DMS153 (cell line): Measurements from ENCODE around the gene CRIM1.

Experiments used
- DNase-seq: peaks from one replicate; lab custom pipeline; 2025; lab: John Stamatoyannopoulos, UW

The CRIM1 gene

DNA sequence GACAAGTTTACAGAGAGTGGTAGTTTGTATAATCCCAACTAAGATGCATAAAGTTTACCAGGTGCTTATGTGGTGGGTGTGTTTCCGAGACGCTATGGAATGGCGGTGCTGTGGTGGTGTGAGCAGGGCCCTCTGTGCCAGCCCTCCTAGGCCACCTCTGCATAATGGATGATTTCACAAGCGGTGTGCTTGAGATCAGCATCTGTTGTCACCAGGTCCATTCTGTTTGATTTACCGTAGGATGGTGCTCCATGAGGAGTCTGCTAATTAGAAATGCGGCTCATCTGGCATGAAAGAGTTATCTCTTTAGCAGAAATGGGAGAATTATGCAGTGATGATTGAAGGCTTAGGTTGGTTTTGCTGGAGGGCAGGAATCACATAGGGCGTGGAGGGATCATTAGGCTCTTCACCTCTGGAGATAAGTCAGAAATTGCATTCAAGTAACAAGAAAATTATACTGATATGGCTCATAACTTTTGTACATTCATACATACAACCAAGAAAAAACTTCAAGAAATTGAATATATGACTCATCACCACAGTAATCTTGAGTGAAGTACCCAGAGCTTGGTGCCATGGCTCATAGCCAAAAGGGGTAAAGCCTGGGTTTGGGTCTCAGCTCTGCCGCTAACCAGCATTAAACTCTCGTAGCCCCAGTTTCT is 41.4 kb downstream of the CRIM1 start:
- DNase-seq, result no peak

DNA sequence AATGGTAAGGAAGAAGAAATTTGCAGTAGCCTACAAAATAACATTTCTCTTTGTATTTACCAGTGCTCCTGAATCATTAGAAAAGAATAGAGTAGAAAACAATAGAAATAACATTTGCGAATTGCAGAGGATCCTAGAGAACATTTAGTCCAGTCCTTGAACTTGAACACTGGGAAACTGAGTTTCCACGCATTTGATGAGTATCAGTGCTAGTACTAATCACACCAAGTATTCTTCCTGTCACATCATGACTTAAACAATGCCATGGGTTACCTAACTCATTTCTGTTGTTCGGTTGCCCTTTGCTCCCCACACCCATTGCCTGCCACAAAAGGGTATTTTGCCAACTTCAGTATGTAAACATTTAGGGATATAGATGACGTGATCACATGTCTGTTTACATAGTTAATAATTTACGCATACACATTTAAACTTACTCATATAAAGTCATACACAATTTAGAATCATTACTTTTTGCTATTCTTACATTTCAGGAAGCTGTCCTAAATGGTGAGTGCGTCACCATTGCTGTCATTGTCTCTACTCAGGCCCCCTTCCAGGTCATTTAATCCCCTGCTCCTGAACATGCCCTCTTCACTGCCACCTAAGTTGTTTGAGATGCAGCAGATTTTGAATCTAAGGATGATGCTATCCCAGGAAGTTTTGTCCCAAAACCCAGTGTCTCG is 42.3 kb downstream of the CRIM1 start:
- no peak for DNase-seq

DNA sequence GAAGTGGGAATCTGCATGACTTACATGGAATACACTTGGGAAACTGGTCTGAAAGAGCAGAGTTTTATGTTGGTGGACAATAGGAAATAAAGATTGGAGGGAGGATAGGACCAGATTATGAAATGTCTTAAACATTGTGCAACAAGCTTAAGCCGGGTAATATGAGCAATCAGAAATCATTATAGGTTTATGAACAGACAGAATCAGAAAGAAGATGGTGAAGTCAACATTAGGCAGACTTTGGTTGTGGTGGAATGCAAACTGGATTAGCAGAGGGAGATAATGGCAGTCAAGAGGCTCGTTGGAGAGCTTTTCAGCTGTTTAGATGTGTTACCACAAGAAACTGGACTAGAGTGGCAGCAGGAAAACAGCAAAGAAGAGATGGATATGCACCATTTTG is 43.5 kb downstream of the CRIM1 start:
- no peak for DNase-seq

DNA sequence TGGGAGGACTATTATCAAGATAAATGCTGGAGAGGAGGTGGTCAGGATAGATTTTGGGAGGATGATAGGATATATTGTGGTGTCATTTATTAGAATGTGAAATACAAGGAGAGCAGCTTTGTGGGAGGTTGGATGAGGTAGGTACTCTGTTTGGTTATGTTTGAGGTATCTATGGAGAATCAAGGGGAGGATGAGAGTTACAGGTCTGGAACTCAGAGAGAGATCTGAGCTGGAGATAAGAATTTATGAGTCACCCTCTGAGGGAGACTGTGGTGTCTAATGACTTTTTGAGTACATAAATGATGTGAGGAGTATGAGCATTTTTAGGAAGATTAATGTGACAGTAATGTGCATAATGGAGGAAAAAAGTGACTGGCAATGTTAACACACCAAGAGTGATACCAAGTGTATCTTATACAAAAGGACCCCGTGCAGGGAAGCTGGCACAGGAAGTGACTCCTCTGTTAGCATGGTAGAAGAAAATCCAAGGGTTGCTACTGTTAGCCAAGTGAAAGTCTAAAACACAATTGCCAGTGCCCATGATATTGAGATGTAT is 48.2 kb downstream of the CRIM1 start:
- peak; percentile 61 for DNase-seq

DNA sequence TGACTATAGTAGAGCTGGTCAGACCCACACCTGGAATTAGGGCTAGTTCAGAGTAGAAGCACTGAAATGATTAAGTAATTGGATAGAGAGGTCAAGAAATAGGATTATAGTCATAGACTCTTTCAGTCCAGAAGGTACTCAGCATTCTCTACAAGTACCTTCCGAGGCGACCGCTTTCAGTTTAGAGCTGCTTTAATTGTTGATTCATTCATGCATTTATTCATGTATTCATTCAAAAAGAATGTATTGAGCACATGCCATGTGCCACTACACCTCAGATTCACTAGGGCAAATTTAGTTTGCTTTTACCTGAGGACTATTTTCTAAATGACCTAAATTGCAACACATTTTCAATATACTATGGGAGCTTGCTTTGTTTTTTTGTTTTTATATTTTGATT is 48.7 kb downstream of the CRIM1 start:
- no peak for DNase-seq

DNA sequence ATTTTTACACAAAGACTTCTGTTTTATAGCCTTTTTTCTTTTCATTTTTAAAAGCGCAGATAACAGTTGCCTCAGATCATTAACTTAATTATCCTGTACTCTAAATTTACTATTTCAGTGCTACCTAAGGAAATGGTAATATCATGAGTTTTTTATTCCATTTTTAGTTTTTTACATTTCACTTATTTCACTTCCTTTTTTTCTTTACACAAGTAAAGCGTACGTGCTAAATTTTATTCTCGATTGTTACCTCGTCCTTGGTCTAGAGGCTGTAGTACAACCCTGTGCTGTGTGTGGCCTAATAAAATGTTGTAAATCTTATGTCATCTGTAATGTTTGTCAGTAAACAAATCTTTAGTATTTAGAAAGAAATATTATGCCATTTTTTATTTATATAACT is 49.2 kb downstream of the CRIM1 start:
- DNase-seq, result no peak

DNA sequence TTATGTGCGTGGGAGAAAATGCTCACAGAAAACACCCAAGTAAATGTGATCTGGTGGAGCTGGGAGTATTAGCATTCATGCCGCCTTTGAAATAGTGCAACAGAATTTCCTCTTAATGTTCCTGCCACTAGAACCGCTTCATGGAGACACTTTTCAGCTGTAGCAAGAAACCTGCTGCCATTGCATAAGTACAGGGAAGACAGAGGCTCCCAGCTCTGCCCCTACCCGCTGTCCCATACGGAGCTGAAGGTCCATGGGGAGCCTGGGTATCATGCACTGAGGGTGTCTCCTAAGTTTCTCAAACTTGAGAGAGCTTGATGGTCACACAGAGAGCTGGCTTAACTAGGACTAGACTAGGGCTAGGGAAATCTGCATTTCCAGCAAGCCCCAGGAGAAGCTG is 49.6 kb downstream of the CRIM1 start:
- no peak for DNase-seq

DNA sequence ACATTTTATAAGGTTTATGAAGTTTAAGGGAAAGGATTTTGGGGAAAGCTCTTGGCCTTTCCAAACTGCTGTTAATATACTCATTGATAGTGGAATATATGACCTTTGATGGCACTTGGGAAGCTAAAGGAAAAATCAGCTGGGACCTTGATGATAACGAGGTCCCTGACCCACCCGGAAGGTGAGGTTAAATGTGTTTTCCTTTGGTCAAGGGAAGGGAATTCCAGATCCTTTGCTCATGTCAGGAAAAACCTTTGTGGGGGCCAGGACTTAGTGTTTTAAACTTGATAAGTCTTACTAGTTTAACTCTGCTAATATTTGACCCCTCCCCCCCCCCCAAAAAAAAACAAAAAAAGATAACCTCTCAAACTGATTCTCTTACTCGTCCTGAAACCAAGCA is 50.7 kb downstream of the CRIM1 start:
- DNase-seq, result no peak

DNA sequence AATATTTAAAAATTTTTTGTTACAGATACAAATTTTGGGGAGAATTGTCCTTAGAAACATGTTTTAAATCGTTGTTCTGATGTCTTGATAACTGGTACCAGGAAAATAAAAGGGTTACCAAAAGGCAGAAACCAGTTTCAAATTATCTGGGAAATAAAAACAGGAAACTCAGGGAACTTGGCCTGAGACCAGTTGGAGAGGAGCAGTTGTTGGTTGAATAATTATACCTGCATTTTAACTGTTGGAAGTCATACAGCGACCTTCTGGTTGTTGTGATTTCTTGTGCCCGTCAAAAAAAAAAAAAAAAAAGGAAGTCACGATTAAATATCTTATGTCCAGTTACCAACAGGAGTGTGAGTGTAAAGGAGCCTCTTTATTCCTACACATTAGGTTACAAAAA is 51.8 kb downstream of the CRIM1 start:
- DNase-seq, result no peak

DNA sequence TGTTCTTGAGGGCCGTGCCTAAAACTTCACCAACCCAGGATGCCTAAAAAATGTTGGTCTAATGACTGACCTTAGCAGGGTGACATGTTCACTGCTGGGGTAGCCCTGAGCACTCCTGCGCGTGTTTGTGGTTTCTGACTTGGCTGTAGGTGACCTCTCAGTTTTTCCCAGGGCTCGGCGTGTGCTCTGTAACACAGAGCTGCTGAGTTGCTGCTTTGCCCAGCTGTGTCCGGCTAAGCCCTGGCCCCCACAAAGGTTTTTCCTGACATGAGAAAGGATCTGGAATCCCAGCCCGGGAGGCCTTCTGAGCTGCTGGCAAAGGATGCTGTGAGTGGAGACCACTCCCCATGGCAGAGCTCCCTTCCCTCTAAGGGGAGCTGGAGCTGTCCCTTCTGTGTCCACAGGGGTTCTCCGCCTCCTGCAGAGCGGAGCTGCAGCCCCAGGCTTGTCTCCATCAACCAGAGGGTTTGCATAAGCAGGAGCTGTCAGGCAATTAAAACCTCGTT is 52.7 kb downstream of the CRIM1 start:
- DNase-seq, result no peak

DNA sequence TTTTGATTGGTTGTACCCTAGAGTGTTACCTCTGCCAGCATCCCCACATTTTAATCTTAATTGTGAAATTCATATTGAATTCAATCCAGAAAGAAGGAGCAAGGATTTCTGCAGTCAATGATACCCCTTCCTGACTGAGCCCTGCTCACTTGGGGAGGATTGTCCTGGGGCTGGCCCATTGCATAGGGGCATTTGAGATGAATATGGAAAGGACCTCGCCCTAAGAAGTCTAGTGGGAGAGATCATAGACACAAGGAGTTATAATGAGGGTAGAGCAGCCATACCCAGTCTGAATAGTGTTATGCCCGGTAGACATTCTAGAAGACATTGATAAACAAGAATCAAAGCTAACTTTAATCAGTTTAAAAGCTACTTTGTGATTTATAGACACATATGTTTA is 53.8 kb downstream of the CRIM1 start:
- DNase-seq, result no peak

DNA sequence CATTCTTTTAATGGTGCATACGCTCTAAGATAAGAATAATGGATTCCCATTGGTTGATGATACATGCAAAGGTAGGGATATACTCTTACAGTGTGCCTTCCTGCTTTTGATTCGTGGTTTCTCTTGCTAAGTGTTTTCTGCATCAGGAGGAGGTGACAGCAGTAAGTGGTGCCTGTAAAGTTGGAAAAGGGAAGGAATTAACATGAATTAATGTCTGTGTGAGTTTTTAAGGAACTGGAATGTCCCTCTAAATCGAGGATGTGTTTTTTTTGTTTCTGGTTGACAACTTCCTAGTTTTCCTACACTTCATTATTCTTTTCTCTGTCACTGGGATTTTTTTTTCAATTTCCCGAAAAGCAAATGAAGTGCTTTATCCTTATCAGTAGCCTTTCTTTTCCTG is 54.4 kb downstream of the CRIM1 start:
- no peak for DNase-seq

DNA sequence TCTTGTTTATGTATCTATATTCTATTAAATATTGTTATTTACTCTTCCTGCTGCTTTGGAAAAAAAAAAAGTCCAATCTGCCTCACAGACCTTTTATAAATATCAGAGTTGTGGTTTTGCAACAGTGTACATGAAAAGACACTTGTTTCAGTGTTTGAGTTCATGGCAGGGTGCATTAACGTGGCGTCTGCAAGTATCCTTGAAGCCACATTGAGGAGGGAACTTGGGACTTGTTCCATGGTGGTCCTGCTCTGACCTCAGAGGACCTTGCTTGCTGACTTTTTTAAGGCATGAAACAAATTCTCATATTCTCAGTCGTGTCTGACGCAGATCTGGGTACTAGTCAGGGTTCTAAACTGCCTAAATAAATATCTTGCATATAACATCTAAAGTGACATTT is 55.1 kb downstream of the CRIM1 start:
- DNase-seq, result no peak

DNA sequence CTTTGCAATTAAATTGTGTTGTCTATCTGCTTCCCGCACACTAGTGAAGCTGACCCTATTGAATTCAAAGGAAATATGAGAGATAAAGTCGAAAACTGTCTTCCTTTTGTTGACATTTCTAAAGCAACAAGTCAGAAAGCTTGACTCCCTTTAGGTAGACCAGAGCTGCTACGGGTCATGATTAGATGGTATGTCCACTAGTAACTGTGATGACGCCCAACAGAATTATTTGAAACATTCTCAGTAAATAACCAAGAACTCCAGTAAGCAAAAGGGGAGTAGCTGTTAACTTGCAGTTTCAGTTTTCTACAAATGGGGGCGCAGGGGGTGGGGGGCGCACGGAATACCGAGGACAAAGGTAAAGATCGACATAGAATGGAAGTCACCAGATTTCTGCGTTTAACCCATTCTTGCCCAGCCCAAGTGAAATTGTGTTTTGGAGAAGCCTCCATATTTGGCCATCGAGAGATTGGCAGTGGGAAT is 56.4 kb downstream of the CRIM1 start:
- DNase-seq, result no peak

DNA sequence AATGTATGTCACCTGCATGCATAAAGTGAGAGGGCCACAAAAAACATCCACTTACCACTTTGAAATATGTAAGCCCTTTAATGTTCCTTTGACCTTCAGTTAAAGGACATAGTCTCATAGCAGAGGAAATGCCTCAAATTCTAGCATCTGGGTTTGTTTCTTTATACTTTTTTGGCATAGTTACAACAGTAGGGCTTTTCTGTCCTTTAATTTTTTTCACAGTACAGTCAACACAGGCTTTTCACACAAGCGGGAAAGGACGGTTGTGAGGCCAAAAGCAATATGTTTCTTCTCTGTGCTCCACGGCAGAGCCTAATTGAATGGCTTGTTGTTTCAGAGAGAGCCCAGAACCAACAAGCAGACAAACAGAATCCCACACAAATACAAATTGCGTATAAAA is 57.6 kb downstream of the CRIM1 start:
- DNase-seq, result no peak

DNA sequence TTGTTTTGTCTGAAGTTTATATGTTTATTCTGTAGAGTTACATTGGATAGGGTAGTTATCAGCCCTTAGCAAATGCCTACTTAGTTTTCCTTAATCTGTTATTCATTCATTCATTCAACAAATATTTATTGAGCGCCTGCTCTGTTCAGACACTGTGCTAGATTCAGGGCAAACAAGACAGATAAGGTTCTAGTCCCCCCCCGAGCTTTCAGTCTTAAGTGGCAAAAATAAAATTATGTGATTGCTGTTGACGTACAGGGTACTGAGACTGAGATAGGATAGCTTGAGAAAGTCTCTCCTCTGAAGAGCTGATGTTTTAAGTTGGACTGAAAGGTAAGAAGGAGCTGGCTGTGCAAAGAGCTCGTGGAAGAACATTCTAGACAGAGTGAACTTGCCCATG is 58.7 kb downstream of the CRIM1 start:
- no peak for DNase-seq

DNA sequence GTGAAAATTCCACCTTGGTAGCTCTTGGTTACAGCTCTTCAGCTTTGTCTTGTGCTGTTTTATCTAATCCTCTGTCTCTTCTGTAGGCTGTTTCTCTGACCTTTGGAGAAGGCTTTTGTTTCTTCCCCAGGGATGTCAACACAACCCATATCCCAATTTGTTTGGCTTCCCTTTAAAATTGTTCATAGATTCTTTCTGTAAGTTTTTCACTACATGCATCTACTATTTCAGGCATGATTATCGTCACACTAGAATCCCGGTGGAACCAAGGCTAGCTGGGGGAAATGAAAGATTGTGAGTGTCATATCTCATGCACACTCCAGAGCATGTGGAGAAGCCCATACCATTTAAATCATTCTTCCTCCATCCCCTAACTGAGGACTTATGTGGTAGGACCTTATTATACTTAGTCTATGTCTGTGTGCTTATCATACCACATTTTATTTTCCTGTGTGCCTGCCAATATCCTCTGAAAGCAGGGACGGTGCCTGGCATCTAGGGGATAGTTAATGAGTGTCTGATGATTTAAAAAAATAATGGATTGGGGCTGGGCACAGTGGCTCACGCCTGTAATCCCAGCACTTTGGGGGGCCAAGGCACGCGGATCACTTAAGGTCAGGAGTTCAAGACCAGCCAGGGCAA is 59.9 kb downstream of the CRIM1 start:
- no peak for DNase-seq

DNA sequence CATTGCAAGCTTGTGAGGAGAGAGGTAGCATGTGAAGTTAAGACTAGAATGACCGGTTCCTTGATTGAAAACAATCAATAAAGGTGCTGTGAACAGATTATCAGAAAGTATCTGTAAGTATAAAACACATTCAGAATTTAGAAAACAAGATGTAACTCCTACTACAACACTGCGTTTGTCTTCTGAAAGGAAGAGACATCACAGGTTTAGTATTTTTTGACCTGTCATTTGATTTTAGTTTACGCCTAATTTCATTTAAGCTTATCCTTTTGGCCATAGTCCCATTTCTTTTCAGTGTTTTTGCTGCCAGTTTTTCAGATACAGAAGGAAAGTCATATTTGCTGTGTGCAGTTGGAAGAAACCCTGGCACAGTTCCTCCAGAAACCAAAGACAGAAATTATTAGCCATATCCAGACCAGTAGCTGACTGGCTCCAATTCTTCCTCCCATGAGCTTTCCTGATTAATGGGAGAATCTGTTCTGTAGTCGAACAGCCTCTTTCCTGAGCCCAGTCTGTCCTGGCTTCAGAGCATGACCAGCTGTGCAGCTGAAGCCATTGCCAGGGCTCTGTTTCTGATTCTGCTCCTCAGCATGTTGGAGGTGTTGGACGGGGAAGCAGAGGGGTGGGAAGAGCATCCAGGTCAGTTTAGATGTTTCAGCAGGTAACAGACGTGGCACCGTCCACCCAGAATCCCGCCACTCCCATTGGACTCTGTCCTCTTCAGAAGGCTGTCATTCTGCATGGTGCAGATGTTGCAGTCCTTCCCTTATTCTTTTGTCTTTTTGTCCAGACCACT is 61.0 kb downstream of the CRIM1 start:
- DNase-seq, result no peak

DNA sequence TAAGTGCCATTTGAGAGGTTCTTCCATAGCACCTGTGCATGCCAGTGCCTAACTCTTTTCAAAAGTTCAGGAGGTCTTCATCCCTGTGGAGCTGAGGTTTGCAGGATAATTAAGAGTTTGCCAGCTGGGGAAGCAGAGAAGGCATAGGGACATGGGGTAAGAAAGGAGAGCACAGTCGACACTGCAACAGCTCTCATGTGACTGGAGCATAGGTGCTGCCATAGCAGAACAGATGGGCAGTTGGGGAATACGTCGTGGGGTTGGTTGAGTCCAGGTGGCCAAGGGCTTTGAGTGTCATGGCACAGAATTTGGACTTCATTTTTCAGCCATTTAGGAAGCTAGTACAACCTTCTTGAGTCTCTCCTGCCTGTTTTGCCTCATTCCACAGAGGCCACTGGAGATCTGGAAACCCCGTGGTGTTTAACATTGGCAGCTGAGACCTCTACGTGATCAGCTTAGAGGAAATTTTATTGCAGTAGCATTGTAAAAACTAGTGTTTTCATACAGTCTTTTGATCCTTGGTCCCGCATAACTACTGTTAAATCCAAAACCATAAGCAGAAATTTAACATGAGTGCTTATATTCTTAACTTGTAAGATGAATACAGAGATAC is 65.1 kb downstream of the CRIM1 start:
- no peak for DNase-seq

DNA sequence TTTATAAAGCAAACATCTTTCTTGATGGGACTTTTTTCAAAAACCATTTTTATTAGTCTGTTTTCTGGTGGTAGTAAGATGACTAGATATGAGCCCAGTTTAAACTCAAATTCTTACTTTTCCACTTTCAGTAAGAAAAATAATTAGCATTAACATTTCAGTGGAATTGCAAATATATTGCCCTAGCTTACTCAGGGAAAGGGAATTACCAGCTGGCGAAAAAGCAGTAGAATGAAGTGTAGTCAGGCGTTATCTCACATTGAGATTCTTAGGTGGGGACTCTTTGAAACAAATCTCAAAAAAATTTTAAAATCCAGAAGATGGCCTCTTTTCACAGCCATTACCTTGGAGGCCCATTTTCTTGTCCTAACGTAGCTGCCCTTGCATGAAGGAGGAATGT is 65.8 kb downstream of the CRIM1 start:
- DNase-seq, result no peak

DNA sequence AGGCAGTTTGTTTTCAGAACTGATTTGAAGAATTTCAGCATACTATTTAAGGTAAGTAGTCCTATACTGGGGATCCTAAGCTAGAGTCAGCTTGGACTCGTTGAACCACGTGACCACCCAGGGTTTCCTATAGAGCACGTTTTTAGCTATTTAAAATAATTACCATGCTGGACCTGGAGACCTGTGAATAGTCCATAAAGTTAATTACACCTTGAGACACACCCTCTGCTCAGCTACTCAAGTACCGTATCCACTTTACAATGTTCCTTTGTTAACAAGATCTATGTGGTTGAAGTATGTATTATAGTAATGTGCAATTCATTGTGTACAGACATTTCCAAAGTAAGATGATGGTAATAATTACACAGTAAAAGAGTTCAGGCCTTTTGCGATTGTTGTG is 67.6 kb downstream of the CRIM1 start:
- DNase-seq, result peak; percentile 31
